Mesenchymal stem cell (in vitro differentiated cells and primary cell): Measurements from ENCODE around the gene XRCC4.
A peak's percentile ranks its signal among the peaks of the same experiment; 100 is the strongest.

Experiments used
- DNase-seq: peaks from one replicate; pipeline ENCODE4 v3.0.0-alpha.2; 2013
- H2AFZ ChIP-seq: one replicate; pipeline ENCODE4 v1.6.1; 2013; ENCODE audit warnings: low read depth, mild to moderate bottlenecking, control low read depth, inconsistent platforms, low read length, moderate library complexity
- H2AK5ac ChIP-seq: 2 replicates; pipeline ENCODE4 v1.6.1; 2013; ENCODE audit warnings: low read length, moderate library complexity, mild to moderate bottlenecking, inconsistent platforms; ENCODE audit not compliant: severe bottlenecking
- H2BK120ac ChIP-seq: one replicate; pipeline ENCODE4 v1.6.1; 2013; ENCODE audit warnings: low read depth, mild to moderate bottlenecking, inconsistent platforms, low read length, moderate library complexity
- H2BK12ac ChIP-seq, 2 experiments: one replicate each; pipeline ENCODE4 v1.6.1; 2013; ENCODE audit warnings: inconsistent platforms in 2 of 2, low read length in 2 of 2, mild to moderate bottlenecking in 2 of 2, moderate library complexity in 2 of 2, control low read depth in 1 of 2
- H2BK15ac ChIP-seq: one replicate; pipeline ENCODE4 v1.6.1; 2013; ENCODE audit warnings: mild to moderate bottlenecking, low read depth, inconsistent platforms; ENCODE audit not compliant: poor library complexity, severe bottlenecking
- H2BK5ac ChIP-seq: 2 replicates; pipeline ENCODE4 v1.6.1; 2013; ENCODE audit warnings: low read depth, mild to moderate bottlenecking, low read length, control low read depth, inconsistent platforms; ENCODE audit not compliant: poor library complexity, severe bottlenecking
- H3K14ac ChIP-seq, 2 experiments: one replicate each; pipeline ENCODE4 v1.6.1; 2013; ENCODE audit warnings: inconsistent platforms in 2 of 2, low read length in 2 of 2, control low read depth in 1 of 2, mild to moderate bottlenecking in 1 of 2, moderate library complexity in 1 of 2
- H3K18ac ChIP-seq, 2 experiments: one replicate each; pipeline ENCODE4 v1.6.1; 2013; ENCODE audit warnings: inconsistent platforms in 2 of 2, low read length in 2 of 2, control low read depth in 1 of 2, low read depth in 1 of 2, mild to moderate bottlenecking in 1 of 2
- H3K23ac ChIP-seq, 2 experiments: one replicate each; pipeline ENCODE4 v1.6.1; 2013; ENCODE audit warnings: inconsistent platforms in 2 of 2, low read length in 2 of 2, mild to moderate bottlenecking in 2 of 2, moderate library complexity in 2 of 2, control low read depth in 1 of 2
- H3K27ac ChIP-seq: 2 replicates; pipeline ENCODE4 v1.5.1; 2013; ENCODE audit warnings: mild to moderate bottlenecking, moderate library complexity, low read length, control low read depth, inconsistent platforms; ENCODE audit not compliant: poor library complexity, severe bottlenecking
- H3K27me3 ChIP-seq, 2 experiments: 2 replicates each; pipeline versions ENCODE4 v1.6.1 to v1.7.0; 2013; ENCODE audit warnings: low read length in 2 of 2, mild to moderate bottlenecking in 2 of 2, moderate library complexity in 2 of 2, control low read depth in 1 of 2, inconsistent platforms in 1 of 2; ENCODE audit not compliant: control insufficient read depth in 1 of 2, insufficient read depth in 1 of 2
- H3K36me3 ChIP-seq, 2 experiments: 2 replicates each; pipeline versions ENCODE4 v1.6.1 to v1.7.0; 2013; ENCODE audit warnings: low read length in 2 of 2, control low read depth in 1 of 2, inconsistent platforms in 1 of 2, low read depth in 1 of 2, mild to moderate bottlenecking in 1 of 2; ENCODE audit not compliant: insufficient read depth in 2 of 2, control insufficient read depth in 1 of 2
- H3K4ac ChIP-seq, 2 experiments: one replicate each; pipeline ENCODE4 v1.6.1; 2013; ENCODE audit warnings: inconsistent platforms in 2 of 2, low read length in 2 of 2, mild to moderate bottlenecking in 2 of 2, moderate library complexity in 2 of 2, control low read depth in 1 of 2, low read depth in 1 of 2
- H3K4me1 ChIP-seq: 2 replicates; pipeline ENCODE4 v1.6.1; 2013; ENCODE audit warnings: low read depth, low read length, control low read depth; ENCODE audit not compliant: control insufficient read depth, insufficient read depth
- H3K4me2 ChIP-seq: 2 replicates; pipeline ENCODE4 v1.6.1; 2013; ENCODE audit warnings: low read length, mild to moderate bottlenecking, inconsistent platforms; ENCODE audit not compliant: poor library complexity, severe bottlenecking
- H3K4me3 ChIP-seq, 2 experiments: 2 replicates each; pipeline versions ENCODE4 v1.5.1 to v1.7.0; 2013; ENCODE audit warnings: low read length in 2 of 2, mild to moderate bottlenecking in 2 of 2, control low read depth in 1 of 2, low read depth in 1 of 2; ENCODE audit not compliant: insufficient read depth in 1 of 2
- H3K79me1 ChIP-seq: replicated peaks from 2 replicates; pipeline ENCODE4 v1.6.1; 2013; ENCODE audit warnings: mild to moderate bottlenecking, control low read depth, low read length, inconsistent platforms; ENCODE audit not compliant: poor library complexity, severe bottlenecking
- H3K9ac ChIP-seq: 2 replicates; pipeline ENCODE4 v1.7.0; 2013; ENCODE audit warnings: mild to moderate bottlenecking, low read length, moderate library complexity
- H3K9me3 ChIP-seq: 2 replicates; pipeline ENCODE4 v1.7.0; 2013; ENCODE audit warnings: mild to moderate bottlenecking, low read length; ENCODE audit not compliant: control insufficient read depth
- H4K8ac ChIP-seq: one replicate; pipeline ENCODE4 v1.6.1; 2013; ENCODE audit warnings: inconsistent platforms, mild to moderate bottlenecking, low read length, moderate library complexity
- H4K91ac ChIP-seq: one replicate; pipeline ENCODE4 v1.6.1; 2013; ENCODE audit warnings: mild to moderate bottlenecking, low read length, inconsistent platforms
- WGBS: methylation state at CpG from one replicate; pipeline ENCODE4 v1.1.7; 2013; ENCODE audit warnings: mixed read lengths; 5-methylcytosine and 5-hydroxymethylcytosine counted together

Gene XRCC4

DNA sequence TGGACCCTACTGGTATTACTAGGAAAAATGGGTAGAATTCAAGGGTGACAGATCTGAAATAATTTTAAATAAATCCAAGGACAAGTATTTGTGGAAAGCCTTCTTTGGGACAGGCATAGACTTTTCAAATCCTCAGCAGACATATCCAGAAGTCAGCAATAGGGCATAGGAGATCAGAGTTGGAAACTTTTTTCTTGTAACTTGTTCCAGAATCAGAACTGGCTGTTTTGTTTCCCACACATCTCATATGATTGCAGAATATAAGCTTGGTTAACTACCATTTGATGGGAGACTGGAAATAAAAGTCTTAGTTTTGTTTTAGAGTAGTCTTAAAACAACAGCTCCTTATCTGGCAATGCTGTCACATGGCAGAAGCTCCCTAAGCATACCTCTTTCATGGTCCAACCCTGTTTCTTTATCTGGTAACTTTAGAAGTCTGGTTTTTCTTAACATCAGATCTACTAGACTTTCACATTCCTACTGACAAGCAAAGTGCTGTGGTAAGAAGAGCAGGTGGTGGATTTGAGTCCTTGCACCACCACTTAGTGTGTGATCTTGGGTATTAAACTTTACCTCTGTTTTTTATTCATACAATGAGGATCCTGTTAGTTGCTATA is 25.1 kb downstream of the XRCC4 start:
- H3K36me3 ChIP-seq, result no peaks in the 10 kb centered on the region
- peak; percentile 24 for DNase-seq
- no peak overlapping the region for H4K91ac ChIP-seq
- no peak overlapping the region for H2BK120ac ChIP-seq
- H2BK5ac ChIP-seq, result no peak overlapping the region
- H3K18ac ChIP-seq, result no peak overlapping the region
- H3K9ac ChIP-seq, result no peak overlapping the region
- no peak overlapping the region for H2BK15ac ChIP-seq
- H3K4me3 ChIP-seq, result no peak overlapping the region
- no peak overlapping the region for H4K8ac ChIP-seq
- H2AK5ac ChIP-seq, result no peak overlapping the region
- no peak overlapping the region for H3K4me2 ChIP-seq
- no peak overlapping the region for H3K23ac ChIP-seq
- H3K9me3 ChIP-seq, result no peaks in the 10 kb centered on the region
- H3K79me1 ChIP-seq, result peaks cover 2% of the 10 kb centered on the region
- no peak overlapping the region for H3K4ac ChIP-seq
- no peak overlapping the region for H2BK12ac ChIP-seq
- no peak overlapping the region for H3K14ac ChIP-seq
- H2AFZ ChIP-seq, result no peak overlapping the region
- H3K27ac ChIP-seq, result no peak overlapping the region
- no peaks in the 10 kb centered on the region for H3K4me1 ChIP-seq
- no peaks in the 10 kb centered on the region for H3K27me3 ChIP-seq

DNA sequence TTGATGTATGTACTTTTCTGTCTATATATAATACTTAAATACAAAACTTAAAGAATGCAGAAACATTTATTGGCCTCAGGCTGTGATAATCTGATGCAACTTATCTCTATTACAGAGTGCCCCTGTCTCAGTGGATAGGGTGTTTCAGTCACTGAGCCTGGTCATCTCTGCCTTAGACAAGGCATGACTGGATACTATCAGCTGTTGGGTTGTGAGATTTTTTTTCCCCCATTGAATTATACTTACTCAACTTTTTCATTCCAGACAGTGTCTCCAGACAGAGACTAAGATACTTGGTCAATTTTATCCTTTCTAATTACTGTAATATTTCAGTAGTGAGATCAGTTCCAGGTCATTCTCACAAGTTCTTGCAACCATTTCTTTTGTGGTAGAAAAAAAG is 26.7 kb downstream of the XRCC4 start:
- peak; percentile 28 for DNase-seq
- Histone ChIP-seq H2AK5ac (no peak overlapping the region), H3K36me3 (no peaks in the 10 kb centered on the region)

DNA sequence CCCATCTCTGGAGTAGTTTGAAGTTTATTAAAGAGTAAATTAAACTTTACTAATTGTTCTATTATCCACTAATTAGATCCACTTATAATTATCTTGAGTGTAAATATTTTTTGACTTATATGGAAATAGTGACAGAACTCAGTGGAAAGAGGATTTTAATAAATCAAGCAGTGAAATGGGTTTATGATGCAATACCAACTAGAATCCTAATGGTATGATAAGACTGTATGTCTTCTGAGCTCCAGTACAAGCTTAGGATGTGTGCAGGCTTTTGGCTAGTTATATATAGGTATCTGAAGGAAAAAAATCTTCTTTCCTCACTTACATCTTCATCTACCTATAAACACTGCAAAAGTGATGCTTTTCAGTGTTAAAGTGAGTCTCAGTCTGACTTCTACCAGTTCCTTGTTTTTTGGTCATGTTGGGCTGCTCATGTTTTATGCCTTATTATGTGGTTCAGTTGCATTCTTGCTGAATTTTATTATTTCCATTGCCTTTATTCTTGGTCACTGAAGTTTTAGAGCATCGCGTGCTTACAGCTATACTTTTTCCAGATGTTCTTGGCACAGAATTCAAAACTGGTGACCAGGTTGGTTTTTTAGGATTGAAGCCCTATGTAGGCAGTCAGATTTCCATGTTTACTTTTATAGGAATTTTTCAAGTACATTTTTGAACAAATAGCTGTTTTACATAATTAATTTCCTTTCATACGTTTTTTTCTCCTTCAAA is 30.5 kb downstream of the XRCC4 start:
- no peak overlapping the region for H2AK5ac ChIP-seq
- H3K27ac ChIP-seq, result no peak overlapping the region
- 100% methylated on average over 2 of the region's 3 CpGs for whole genome bisulfite sequencing
- H3K18ac ChIP-seq, result no peak overlapping the region
- DNase-seq, result no peak
- H3K4me3 ChIP-seq, result no peak overlapping the region
- no peak overlapping the region for H2BK15ac ChIP-seq
- H3K27me3 ChIP-seq, result no peaks in the 10 kb centered on the region
- H2BK5ac ChIP-seq, result no peak overlapping the region
- no peak overlapping the region for H3K14ac ChIP-seq
- no peaks in the 10 kb centered on the region for H3K9me3 ChIP-seq
- no peak overlapping the region for H4K8ac ChIP-seq
- no peak overlapping the region for H2BK12ac ChIP-seq
- H3K9ac ChIP-seq, result no peak overlapping the region
- H4K91ac ChIP-seq, result no peak overlapping the region
- H3K36me3 ChIP-seq, result peaks cover 0 to 3% of the 10 kb centered on the region in 2 experiments
- H3K4me1 ChIP-seq, result no peaks in the 10 kb centered on the region
- H2AFZ ChIP-seq, result no peak overlapping the region
- no peak overlapping the region for H2BK120ac ChIP-seq
- H3K4me2 ChIP-seq, result no peak overlapping the region
- H3K79me1 ChIP-seq, result no peaks in the 10 kb centered on the region
- no peak overlapping the region for H3K23ac ChIP-seq
- H3K4ac ChIP-seq, result no peak overlapping the region

More for the DNA sequence above, 26.7 kb downstream of the XRCC4 start:
- H4K8ac ChIP-seq, result no peak overlapping the region
- H4K91ac ChIP-seq, result no peak overlapping the region
- H3K4me1 ChIP-seq, result no peaks in the 10 kb centered on the region
- no peak overlapping the region for H3K4ac ChIP-seq
- no peak overlapping the region for H3K14ac ChIP-seq
- no peak overlapping the region for H3K9ac ChIP-seq
- no peak overlapping the region for H3K4me3 ChIP-seq
- no peak overlapping the region for H3K27ac ChIP-seq
- no peak overlapping the region for H2AFZ ChIP-seq
- peaks cover 2% of the 10 kb centered on the region for H3K79me1 ChIP-seq
- no peak overlapping the region for H3K18ac ChIP-seq
- H2BK12ac ChIP-seq, result no peak overlapping the region
- H3K27me3 ChIP-seq, result no peaks in the 10 kb centered on the region
- H3K4me2 ChIP-seq, result no peak overlapping the region
- no peak overlapping the region for H2BK5ac ChIP-seq
- no peak overlapping the region for H2BK120ac ChIP-seq
- no peak overlapping the region for H2BK15ac ChIP-seq
- no peaks in the 10 kb centered on the region for H3K9me3 ChIP-seq
- no peak overlapping the region for H3K23ac ChIP-seq

DNA sequence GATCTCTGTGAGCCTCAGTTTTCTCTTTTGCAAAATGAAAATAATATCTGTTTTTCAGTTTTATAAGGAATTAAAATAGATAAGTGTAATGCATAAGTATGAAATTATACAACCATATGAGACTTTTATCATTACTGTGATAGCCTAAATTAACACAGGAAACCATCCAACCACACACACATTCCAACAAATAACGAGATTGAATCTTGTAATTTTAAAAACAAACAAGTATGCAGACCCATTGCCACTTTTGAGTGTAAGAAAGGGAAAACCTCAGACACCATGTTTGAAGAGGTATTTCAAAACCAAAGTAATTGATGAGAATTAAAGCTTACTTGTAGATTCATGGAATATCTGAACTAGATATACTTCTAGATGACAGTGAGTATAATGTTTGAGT is 32.0 kb downstream of the XRCC4 start:
- no peak overlapping the region for H3K18ac ChIP-seq
- no peak overlapping the region for H3K27ac ChIP-seq
- 100% methylated on average over 1 of the region's 1 CpG for WGBS
- no peaks in the 10 kb centered on the region for H3K79me1 ChIP-seq
- no peak overlapping the region for H3K4ac ChIP-seq
- H3K9ac ChIP-seq, result no peak overlapping the region
- H2BK15ac ChIP-seq, result no peak overlapping the region
- no peak overlapping the region for H3K4me3 ChIP-seq
- H2BK5ac ChIP-seq, result no peak overlapping the region
- H3K4me2 ChIP-seq, result no peak overlapping the region
- no peak overlapping the region for H3K14ac ChIP-seq
- no peak overlapping the region for H2AK5ac ChIP-seq
- no peak overlapping the region for H2BK120ac ChIP-seq
- DNase-seq, result no peak
- H3K23ac ChIP-seq, result no peak overlapping the region
- no peak overlapping the region for H2AFZ ChIP-seq
- H4K8ac ChIP-seq, result no peak overlapping the region
- H3K9me3 ChIP-seq, result no peaks in the 10 kb centered on the region
- peaks cover 3 to 8% of the 10 kb centered on the region in 2 experiments for H3K36me3 ChIP-seq
- H4K91ac ChIP-seq, result no peak overlapping the region
- no peaks in the 10 kb centered on the region for H3K27me3 ChIP-seq
- no peaks in the 10 kb centered on the region for H3K4me1 ChIP-seq
- no peak overlapping the region for H2BK12ac ChIP-seq
